Calu3 (cell line): ENCODE data around the gene RPN2. TPM values are rescaled to one million over a fixed set of nuclear protein-coding genes. Genes with fewer than 3 reads are reported as not detected.

Source experiments
- BruUV-seq: library from RNA; stranded (reverse); fragments of 400-500 nt; replicated peaks from 2 replicates; lab custom pipeline; 2021; lab: Mats Ljungman, UMichigan
- CTCF ChIA-PET: fragments of 300-600 bp; sonication (Branson Sonifier 250); formaldehyde crosslinking; loops from one replicate; lab custom pipeline; 2022; ENCODE audit warnings: antibody characterized with exemption; lab: Charles Lee
- DNase-seq: peaks from one replicate; pipeline ENCODE4 v3.0.0; 2022
- H3K27ac Mint-ChIP-seq: one replicate; pipeline ENCODE4 v1.8.0; 2022; ENCODE audit warnings: mixed read lengths; ENCODE audit not compliant: unreplicated experiment
- H3K27me3 Mint-ChIP-seq: one replicate; pipeline ENCODE4 v1.8.0; 2022; ENCODE audit warnings: mixed read lengths; ENCODE audit not compliant: unreplicated experiment
- H3K36me3 Mint-ChIP-seq: one replicate; pipeline ENCODE4 v1.8.0; 2022; ENCODE audit warnings: mild to moderate bottlenecking, moderate library complexity, mixed read lengths; ENCODE audit not compliant: insufficient read depth, unreplicated experiment
- H3K4me1 Mint-ChIP-seq: one replicate; pipeline ENCODE4 v1.8.0; 2022; ENCODE audit warnings: mild to moderate bottlenecking, low read depth, mixed read lengths; ENCODE audit not compliant: unreplicated experiment
- H3K4me3 Mint-ChIP-seq: one replicate; pipeline ENCODE4 v1.8.0; 2022; ENCODE audit warnings: mild to moderate bottlenecking, low read depth, moderate library complexity, mixed read lengths; ENCODE audit not compliant: unreplicated experiment
- H3K9me3 Mint-ChIP-seq: one replicate; pipeline ENCODE4 v1.8.0; 2022; ENCODE audit warnings: low read depth, mixed read lengths; ENCODE audit not compliant: unreplicated experiment
- intact Hi-C: fragments of 100-400 bp; cut with micrococcal nuclease; formaldehyde crosslinking; loops from one replicate; pipeline ENCODE4 v1.10.0; 2022; ENCODE audit not compliant: unreplicated experiment
- total RNA-seq: library from RNA; stranded (reverse); gene quantifications from 2 replicates; pipeline ENCODE4 v1.2.3, GENCODE V29; 2022
- TF ChIP-seq, protein P1 (sequence below): fragments of 200-600 bp; IDR thresholded peaks from one replicate; pipeline ENCODE4 v1.8.0; 2022; ENCODE audit warnings: antibody characterized with exemption; ENCODE audit not compliant: unreplicated experiment

The RPN2 gene
- total RNA-seq, 1 experiment from 2014 or later: 522 TPM

DNA sequence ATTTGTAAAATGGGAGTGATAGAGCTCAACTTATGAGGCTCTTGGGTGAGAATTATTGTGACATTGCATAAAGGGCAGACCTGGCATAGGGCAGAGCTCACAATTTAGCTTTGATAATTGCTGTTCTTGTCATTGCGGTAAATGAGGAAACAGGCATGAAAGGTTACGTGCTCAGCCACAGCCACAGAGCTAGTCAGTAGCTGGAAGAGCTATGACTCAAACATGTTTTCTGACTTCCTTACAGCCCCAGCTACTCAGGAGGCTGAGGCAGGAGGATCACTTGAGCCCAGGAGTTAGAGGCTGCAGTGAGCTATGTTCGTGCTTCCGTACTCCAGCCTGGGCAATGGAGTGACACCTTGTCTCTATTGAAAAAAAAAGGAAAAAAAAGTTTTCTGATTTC lies 86.0 kb downstream of the RPN2 start:
- TF ChIP-seq, protein P1, sequence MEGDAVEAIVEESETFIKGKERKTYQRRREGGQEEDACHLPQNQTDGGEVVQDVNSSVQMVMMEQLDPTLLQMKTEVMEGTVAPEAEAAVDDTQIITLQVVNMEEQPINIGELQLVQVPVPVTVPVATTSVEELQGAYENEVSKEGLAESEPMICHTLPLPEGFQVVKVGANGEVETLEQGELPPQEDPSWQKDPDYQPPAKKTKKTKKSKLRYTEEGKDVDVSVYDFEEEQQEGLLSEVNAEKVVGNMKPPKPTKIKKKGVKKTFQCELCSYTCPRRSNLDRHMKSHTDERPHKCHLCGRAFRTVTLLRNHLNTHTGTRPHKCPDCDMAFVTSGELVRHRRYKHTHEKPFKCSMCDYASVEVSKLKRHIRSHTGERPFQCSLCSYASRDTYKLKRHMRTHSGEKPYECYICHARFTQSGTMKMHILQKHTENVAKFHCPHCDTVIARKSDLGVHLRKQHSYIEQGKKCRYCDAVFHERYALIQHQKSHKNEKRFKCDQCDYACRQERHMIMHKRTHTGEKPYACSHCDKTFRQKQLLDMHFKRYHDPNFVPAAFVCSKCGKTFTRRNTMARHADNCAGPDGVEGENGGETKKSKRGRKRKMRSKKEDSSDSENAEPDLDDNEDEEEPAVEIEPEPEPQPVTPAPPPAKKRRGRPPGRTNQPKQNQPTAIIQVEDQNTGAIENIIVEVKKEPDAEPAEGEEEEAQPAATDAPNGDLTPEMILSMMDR: no peak
- peaks cover 46% of the 10 kb centered on the region for H3K27me3 Mint-ChIP-seq
- DNase-seq: no peak
- no peak overlapping the region for H3K4me3 Mint-ChIP-seq
- no peak overlapping the region for H3K27ac Mint-ChIP-seq
- H3K36me3 Mint-ChIP-seq: no peaks in the 10 kb centered on the region
- BruUV-seq: no TSS peak
- CTCF ChIA-PET: interaction anchor here (0.5 kb wide), 1 partner anchor 8 kb away, joined by 4 read pairs; no protein-coding TSS in a partner anchor
- intact Hi-C loops: loop anchor here (5.0 kb wide), 1 partner anchor 117 kb away; no protein-coding TSS in a partner anchor
- H3K4me1 Mint-ChIP-seq: peaks cover 10% of the 10 kb centered on the region
- no peaks in the 10 kb centered on the region for H3K9me3 Mint-ChIP-seq

DNA sequence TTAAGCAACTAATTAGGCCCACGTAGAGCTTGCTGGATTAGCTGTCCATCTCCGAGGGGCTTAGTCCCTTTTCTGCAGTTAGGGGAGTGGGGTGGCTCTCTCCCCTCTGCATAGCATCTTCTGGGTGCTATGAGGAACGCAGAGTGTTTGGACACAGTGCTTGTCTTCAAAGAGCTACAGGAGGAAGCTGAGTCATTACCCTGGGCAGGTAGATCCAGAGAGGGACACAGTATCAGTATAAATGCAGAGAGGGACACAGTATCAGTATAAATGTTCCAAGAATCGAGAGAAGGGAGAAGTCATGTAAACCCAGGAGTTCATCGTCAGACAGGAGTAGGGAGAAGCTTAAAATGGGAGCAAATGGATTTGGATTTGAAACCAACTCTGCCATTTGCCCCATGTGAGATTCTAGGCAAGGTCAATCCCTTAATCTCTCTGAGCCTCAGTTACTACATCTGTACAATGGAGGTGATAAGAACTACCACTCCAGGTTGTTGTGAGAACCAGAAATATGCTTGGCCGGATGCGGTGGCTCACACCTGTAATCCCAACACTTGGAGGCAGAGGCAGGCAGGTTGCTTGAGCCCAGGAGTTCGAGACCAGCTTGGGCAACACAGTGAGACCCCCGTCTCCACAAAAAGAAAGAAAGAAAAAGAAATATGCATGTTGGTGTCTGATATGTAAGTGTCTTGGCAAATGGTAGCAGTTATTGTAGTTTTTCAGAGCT lies 88.0 kb downstream of the RPN2 start:
- Mint-ChIP-seq H3K27me3 (peaks cover 27% of the 10 kb centered on the region), H3K9me3 (no peaks in the 10 kb centered on the region), H3K4me3 (no peak overlapping the region), H3K27ac (no peak overlapping the region), H3K4me1 (peaks cover 10% of the 10 kb centered on the region), H3K36me3 (no peaks in the 10 kb centered on the region)
- intact Hi-C loops: loop anchor here (5.0 kb wide), 1 partner anchor 115 kb away; no protein-coding TSS in a partner anchor
- no peak for DNase-seq
- BruUV-seq: no TSS peak
- CTCF ChIA-PET: interaction anchor here (1.3 kb wide), 1 partner anchor 15 kb away, joined by 3 read pairs; no protein-coding TSS in a partner anchor
- TF ChIP-seq, protein P1: no peak

DNA sequence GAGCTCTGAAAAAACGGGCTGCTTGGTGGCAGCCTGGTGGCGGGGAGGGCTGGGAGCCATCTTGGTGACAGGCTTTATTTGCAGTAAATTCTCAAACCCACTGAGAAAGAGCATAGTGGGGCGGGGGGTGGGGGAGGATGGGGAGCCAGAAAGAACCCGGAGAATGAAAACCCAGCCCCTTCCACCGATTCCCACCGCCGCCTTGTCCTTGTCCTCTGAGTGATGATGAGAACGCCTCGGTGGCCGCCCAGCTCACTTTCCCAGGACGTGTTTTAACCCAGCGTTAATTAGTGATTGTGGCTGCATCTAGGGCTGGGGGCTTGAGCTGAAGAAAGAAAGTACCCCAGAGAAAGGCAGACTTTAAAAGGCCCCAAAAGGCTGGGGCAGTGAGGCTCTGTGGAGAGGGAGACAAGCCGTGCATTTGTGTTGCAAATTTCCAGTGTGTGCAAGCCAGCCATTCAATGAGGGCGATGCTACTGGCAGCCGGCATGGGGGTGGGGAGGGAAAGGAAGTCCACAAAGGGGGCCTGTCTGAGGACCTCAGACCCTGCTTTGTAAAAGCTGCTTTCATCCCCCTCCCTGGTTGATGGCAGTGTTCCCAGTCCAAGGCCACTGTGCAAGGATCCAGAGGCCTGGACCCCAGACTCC lies 88.7 kb downstream of the RPN2 start:
- Mint-ChIP-seq H3K9me3 (no peaks in the 10 kb centered on the region), H3K36me3 (no peaks in the 10 kb centered on the region), H3K27me3 (peaks cover 20% of the 10 kb centered on the region), H3K4me1 (peaks cover 10% of the 10 kb centered on the region), H3K4me3 (no peak overlapping the region), H3K27ac (no peak overlapping the region)
- CTCF ChIA-PET: interaction anchor here (0.7 to 1.3 kb wide), 2 partner anchors 15 to 267 kb away, joined by 3 read pairs; no protein-coding TSS in a partner anchor
- BruUV-seq: no TSS peak
- intact Hi-C loops: loop anchor here (5.0 kb wide), 1 partner anchor 115 kb away; no protein-coding TSS in a partner anchor
- TF ChIP-seq, protein P1: no peak
- no peak for DNase-seq

DNA sequence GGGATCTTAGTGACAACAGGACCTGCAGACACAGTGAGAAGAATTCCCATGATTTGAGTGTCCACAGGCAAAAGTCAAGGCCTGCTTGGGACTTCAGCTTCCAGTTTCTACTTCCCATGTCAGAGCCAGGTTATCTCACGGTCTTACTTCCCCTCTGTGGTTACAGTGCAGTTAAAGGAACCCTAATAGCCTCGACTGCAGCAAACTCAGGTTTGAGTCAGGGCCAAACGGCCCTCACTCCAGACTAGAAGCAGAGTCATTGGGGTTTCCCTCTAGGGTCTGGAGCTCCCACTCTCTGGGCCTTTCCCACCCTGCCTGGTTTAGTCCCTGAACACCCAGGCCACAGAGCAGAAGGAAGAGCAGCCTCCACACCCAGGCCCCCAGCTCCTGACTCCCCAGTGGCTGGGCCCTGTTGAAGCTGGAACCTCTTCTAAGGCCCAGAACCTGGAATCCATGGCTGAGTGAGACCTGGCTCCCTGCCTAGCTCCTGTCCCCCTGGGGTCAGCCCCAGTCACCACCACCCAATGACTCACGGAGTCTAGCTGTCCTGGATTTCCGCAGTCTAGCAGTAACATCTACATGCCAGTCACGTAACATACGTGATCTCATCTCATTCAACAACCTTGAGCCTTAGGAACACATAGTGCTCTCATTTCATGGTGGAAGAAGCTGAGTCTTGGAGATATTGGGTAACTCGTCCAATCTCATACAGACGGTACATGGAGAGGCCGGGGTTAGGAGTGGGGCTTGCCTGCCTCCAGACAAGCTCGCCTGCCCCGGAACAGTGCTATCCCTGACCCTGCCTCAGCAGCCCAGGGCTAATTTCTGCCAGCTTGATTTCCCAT lies 91.7 kb downstream of the RPN2 start:
- intact Hi-C loops: no loop called here
- CTCF ChIA-PET: interaction anchor here (0.6 to 3.2 kb wide), 8 partner anchors 11 to 534 kb away, joined by 3 to 18 read pairs (median 4); no protein-coding TSS in a partner anchor
- Mint-ChIP-seq H3K27me3 (peaks cover 17% of the 10 kb centered on the region), H3K4me3 (no peak overlapping the region), H3K36me3 (no peaks in the 10 kb centered on the region), H3K9me3 (no peaks in the 10 kb centered on the region), H3K27ac (no peak overlapping the region), H3K4me1 (peaks cover 10% of the 10 kb centered on the region)
- BruUV-seq: no TSS peak
- DNase-seq: no peak
- TF ChIP-seq, protein P1: no peak
